Activated CD4-positive, CD25-positive, alpha-beta regulatory T cell treated with anti-CD3 and anti-CD28 coated beads, Interleukin-2, amount 50 U/mL, for 16 hours (primary cell): Measurements from ENCODE around the gene CEP250.
A peak's percentile ranks its signal among the peaks of the same experiment; 100 is the strongest.
"Not testable (repeated sequence)": the region's sequence is repeated elsewhere in the genome, so short reads cannot be mapped to it uniquely, and the experiment has no call there.

ENCODE experiments used
- DNase-seq: peaks from one replicate; pipeline ENCODE4 v3.0.0-alpha.2; 2020; ENCODE audit warnings: low read depth, low spot score

Gene CEP250, protein sequence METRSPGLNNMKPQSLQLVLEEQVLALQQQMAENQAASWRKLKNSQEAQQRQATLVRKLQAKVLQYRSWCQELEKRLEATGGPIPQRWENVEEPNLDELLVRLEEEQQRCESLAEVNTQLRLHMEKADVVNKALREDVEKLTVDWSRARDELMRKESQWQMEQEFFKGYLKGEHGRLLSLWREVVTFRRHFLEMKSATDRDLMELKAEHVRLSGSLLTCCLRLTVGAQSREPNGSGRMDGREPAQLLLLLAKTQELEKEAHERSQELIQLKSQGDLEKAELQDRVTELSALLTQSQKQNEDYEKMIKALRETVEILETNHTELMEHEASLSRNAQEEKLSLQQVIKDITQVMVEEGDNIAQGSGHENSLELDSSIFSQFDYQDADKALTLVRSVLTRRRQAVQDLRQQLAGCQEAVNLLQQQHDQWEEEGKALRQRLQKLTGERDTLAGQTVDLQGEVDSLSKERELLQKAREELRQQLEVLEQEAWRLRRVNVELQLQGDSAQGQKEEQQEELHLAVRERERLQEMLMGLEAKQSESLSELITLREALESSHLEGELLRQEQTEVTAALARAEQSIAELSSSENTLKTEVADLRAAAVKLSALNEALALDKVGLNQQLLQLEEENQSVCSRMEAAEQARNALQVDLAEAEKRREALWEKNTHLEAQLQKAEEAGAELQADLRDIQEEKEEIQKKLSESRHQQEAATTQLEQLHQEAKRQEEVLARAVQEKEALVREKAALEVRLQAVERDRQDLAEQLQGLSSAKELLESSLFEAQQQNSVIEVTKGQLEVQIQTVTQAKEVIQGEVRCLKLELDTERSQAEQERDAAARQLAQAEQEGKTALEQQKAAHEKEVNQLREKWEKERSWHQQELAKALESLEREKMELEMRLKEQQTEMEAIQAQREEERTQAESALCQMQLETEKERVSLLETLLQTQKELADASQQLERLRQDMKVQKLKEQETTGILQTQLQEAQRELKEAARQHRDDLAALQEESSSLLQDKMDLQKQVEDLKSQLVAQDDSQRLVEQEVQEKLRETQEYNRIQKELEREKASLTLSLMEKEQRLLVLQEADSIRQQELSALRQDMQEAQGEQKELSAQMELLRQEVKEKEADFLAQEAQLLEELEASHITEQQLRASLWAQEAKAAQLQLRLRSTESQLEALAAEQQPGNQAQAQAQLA (N-terminal part only)

GRCh38 chr20:35454881-35455609 is at the start of gene CEP250:
TSS of gene CEP250 (plus strand) at chr20:35455598. CDS start at chr20:35462368, 6,770 bp downstream.
- peak; percentile 89 for DNase-seq

DNA sequence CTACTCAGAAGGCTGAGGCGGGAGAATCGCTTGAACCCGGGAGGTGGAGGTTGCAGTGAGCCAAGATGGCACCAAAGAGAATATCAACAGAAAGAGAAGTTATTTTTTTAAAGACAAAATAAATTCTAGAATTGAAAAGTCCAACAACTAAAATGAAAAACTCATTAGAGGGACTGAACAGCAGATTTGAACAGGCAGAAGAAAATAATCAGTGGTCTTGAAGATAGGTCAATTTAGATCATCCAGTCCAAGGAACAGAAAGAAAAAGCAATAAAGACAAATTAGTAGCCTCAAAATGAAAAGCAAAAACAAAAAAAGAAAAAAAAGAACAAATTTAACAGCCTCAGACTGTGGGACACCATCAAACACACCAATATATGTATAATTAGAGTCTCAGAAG is 49.6 kb upstream of the CEP250 start:
- no peak for DNase-seq

DNA sequence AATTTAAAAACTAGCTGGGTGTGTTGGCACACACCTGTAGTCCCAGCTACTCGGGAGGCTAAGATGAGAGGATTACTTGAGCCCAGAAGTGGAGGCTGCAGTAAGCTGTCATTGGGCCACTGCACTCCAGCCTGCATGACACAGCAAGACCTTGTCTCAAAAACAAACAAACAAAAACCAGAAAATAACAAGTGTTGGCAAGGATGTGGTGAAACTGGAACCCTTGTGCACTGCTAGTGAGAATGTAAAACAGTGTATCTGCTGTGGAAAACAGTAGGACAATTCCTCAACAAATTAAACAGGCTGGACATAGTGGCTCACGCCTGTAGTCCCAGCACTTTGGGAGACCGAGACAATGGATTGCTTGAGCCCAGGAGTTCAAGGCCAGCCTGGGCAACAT is 47.1 kb upstream of the CEP250 start:
- no peak for DNase-seq

DNA sequence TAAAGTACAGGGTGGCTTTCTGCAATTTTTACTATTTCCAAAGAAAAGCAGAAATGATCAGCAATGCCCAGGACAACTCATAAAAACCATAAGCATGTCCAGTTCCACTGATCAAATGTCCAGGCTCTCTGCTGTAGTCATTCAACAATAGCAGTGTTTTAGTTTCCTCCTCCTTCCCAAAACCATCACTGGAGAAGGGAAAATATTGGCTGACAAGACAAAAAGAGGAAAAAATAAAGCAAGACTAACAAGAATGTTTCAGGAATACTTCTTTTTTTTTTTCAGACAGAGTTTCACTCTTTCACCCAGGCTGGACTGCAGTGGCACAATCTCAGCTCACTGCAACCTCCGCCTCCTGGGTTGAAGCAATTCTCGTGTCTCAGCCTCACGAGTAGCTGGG is 45.9 kb upstream of the CEP250 start:
- no peak for DNase-seq

- DNase-seq, result no peak
Measured at GRCh38 chr20:35410613-35411012, 44.8 kb upstream of the CEP250 start.

DNA sequence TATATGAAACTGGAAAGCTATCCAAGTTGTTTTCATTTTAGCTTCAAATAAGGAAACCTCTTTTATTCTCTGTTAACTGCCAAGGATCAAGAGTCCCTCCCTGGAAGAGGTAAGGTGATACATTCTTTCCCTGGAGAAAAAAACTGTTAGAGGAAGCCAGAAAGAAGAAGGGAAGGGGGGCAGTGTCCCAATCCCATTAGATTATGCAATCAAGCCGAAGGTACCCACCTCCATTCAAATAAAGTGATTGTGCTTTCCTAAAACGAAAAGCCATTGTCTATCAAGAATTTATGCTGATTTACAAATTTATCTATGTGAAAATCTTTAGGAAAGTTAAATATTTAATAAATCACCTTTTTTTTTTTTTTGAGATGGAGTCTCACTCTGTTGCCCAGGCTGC is 34.1 kb upstream of the CEP250 start:
- DNase-seq, result no peak

- no peak for DNase-seq
Measured at GRCh38 chr20:35431621-35432429, 23.6 kb upstream of the CEP250 start.

- DNase-seq, result no peak
Measured at GRCh38 chr20:35432430-35432735, 23.0 kb upstream of the CEP250 start.

GRCh38 chr20:35433337-35433736 is 22.1 kb upstream of the CEP250 start:
- no peak for DNase-seq

- DNase-seq, result no peak
Measured at GRCh38 chr20:35434085-35435005, 21.1 kb upstream of the CEP250 start.

- no peak for DNase-seq
Measured at GRCh38 chr20:35436177-35436573, 19.2 kb upstream of the CEP250 start.

- DNase-seq, result no peak
Measured at GRCh38 chr20:35437599-35437998, 17.8 kb upstream of the CEP250 start.

GRCh38 chr20:35443003-35443402 is 12.4 kb upstream of the CEP250 start:
- DNase-seq, result no peak

- DNase-seq, result no peak
Measured at GRCh38 chr20:35444226-35444625, 11.2 kb upstream of the CEP250 start.

DNA sequence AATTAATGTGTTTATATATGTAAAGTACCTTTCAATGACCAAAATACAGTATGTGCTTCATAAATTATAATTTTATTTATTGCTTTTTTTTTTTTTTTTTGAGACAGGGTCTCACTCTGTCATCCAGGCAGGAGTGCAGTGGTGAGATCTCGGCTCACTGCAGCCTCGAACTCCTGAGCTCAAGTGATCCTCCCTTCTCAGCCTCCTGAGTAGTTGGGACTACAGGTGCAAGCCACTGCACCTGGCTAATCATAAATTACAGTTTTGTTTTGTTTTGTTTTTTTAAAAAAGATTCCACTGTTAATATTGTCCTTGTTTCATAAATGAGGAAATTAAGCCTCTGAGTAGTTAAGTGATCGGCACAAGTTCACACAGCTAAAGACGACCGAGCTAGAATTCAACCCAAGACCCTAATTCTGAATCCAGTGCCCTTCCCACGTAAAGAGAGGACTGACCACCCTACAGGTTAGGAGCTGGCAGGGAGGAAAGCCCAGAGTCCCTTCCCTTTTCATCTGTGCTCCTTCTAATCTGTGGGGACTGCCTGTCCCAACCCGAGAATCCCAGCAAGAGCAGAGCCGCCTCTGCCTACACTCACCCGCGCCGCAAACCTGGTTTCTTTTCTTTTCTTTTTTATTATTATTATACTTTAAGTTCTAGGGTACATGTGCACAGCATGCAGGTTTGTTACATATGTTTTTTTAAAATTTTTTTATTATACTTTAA is 8.9 kb upstream of the CEP250 start:
- no peak for DNase-seq

- peak; percentile 83 for DNase-seq
Measured at GRCh38 chr20:35447082-35447789, 8.2 kb upstream of the CEP250 start.

- no peak for DNase-seq
Measured at GRCh38 chr20:35448788-35449373, 6.5 kb upstream of the CEP250 start.

DNA sequence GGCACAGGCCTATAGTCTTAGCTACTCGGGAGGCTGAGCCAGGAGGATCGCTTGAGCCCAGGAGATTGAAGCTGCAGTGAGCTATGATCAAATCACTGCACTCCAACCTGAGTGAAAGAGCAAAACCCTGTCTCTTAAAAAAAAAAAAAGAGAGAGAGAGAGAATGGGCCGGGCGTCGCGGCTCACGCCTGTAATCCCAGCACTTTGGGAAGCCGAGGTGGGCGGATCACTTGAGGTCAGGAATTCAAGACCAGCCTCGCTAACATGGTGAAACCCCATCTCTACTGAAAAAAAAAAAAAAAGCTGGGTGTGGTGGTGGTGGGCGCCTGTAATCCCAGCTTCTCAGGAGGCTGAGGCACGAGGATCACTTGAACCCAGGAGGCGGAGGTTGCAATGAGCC is 5.5 kb upstream of the CEP250 start:
- not testable (repeated sequence) for DNase-seq
